NT2/D1 (cell line): ENCODE measurements around the gene GATB.

Source experiments
- SUZ12 ChIP-seq: IDR thresholded peaks from 2 replicates; pipeline ENCODE4 v1.6.1; 2011; ENCODE audit not compliant: insufficient read length, insufficient read depth; ENCODE audit errors: extremely low read depth
- YY1 ChIP-seq: IDR thresholded peaks from 2 replicates; pipeline ENCODE4 v1.6.1; 2011; ENCODE audit not compliant: insufficient read length, insufficient read depth
- ZNF274 ChIP-seq: IDR thresholded peaks from 2 replicates; pipeline ENCODE4 v1.6.1; 2011; ENCODE audit warnings: mild to moderate bottlenecking, low read depth, low read length

GRCh38 chr4:151673908-151674520 lies 86.8 kb downstream of the GATB start:
- TF ChIP-seq YY1 = no peak
- no peak for TF ChIP-seq ZNF274
- no peak for TF ChIP-seq SUZ12
